Panc1 (cell line): ENCODE results near the gene NDC1.

Experiments used
- CTCF ChIP-seq: fragments of 450-650 bp; IDR thresholded peaks from 2 replicates; pipeline ENCODE4 v1.5.1; 2017; ENCODE audit warnings: mild to moderate bottlenecking
- POLR2AphosphoS5 ChIP-seq: IDR thresholded peaks from 2 replicates; pipeline ENCODE4 v1.6.1; 2012; ENCODE audit warnings: mild to moderate bottlenecking, low read depth, low read length, moderate library complexity
- REST ChIP-seq, 2 experiments: IDR thresholded peaks; 2 replicates each; pipeline ENCODE4 v1.6.1; 2011 to 2012; ENCODE audit warnings: low read depth in 2 of 2, control low read depth in 1 of 2, low read length in 1 of 2, mild to moderate bottlenecking in 1 of 2, moderate library complexity in 1 of 2; ENCODE audit not compliant: insufficient read depth in 1 of 2
- SIN3A ChIP-seq: IDR thresholded peaks from 2 replicates; pipeline ENCODE4 v1.6.1; 2012; ENCODE audit warnings: low read depth, mild to moderate bottlenecking, low read length, moderate library complexity, borderline replicate concordance; ENCODE audit not compliant: insufficient read depth
- TCF7L2 ChIP-seq: IDR thresholded peaks from 2 replicates; pipeline ENCODE4 v1.6.1; 2011; ENCODE audit warnings: mild to moderate bottlenecking, low read depth, low read length, inconsistent platforms

DNA sequence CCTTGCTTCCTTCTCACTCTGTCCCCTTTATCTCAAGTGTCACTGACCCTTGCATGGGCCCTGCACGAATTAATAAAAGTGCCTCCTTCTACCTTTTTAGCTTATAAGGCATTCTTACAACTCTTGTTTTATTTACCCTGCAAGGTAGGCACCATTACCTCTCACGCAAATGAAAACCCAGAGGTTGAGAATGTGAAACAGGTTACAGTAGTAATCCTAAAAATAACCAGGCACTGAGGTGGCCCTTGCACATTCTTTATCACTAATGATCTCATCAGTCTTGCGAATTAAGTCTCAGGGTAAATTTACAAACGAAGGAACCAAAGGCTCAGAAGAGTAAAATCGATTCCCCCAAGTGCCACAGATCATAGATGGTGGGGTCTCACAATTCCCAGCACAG is 102.8 kb downstream of the NDC1 start:
- TF ChIP-seq CTCF, result no peak
- no peak for TF ChIP-seq REST (IDR thresholded peaks at IDR 0.05; ENCODE audit: insufficient read depth in 1 of 2, low read depth in 2 of 2, low read length in 1 of 2)
- no peak for TF ChIP-seq POLR2AphosphoS5
- no peak for TF ChIP-seq SIN3A
- TF ChIP-seq TCF7L2, result no peak
